CD4-positive, alpha-beta T cell treated with Interleukin-4 for 1 hour (primary cell): ENCODE data around the gene TECRL.

Experiments
- DNase-seq, 2 donors: peaks; one replicate each; pipeline ENCODE4 v3.0.0-alpha.2; 2020 to 2022

Gene TECRL

GRCh38 chr4:64409300-64409699 is at the start of gene TECRL:
TSS of gene TECRL (minus strand) at chr4:64409450. CDS start at chr4:64409351, 99 bp downstream.
- DNase-seq = no peak

GRCh38 chr4:64432674-64433073 is 23.4 kb upstream of the TECRL start:
- no peak for DNase-seq

- no peak for DNase-seq
Measured at GRCh38 chr4:64430933-64431332, 21.7 kb upstream of the TECRL start.

DNA sequence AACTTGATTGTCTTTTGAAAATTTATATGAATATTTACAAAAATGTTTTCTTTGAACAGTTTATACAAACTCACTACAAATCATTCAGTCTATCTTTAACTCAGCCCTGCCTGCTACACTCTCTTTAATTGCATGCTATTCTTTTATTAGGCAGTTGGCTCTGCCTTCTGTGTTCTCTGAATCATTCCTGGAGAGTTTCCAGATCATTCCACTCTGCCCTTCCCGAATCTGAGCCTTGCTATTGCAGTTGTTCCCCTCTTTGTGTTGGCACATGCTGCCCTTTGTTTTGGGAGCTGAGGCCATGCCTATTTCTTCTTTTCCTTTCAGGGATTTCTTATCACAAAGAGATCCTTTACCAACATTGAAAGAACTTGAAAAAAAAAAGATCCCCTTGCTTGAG is 8.7 kb upstream of the TECRL start:
- DNase-seq = no peak

DNA sequence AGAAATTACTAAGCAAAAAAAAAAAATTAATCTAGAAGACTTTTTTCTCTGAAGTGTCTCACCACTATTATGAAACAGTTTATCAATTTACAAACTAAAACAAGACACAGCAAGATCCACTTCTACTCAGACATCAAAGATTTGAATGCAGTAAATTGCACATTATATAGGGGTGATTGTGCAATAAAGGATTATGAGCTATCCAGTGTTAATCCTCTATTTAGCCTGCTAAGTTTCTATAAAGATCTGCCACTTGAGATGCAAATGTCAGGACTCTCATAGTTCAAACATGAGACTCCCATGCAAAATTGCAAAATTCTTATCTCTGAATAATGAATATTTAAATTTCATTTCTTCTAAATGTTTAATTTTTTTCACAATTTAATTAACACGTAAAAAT is 2.2 kb downstream of the TECRL start:
- DNase-seq = no peak

GRCh38 chr4:64405761-64406160 is 3.5 kb downstream of the TECRL start:
- DNase-seq = no peak

- DNase-seq = no peak
Measured at GRCh38 chr4:64402684-64403083, 6.6 kb downstream of the TECRL start.

GRCh38 chr4:64399313-64400109 is 9.7 kb downstream of the TECRL start:
- no peak for DNase-seq

GRCh38 chr4:64394469-64394868 is 14.8 kb downstream of the TECRL start:
- no peak for DNase-seq

- no peak for DNase-seq
Measured at GRCh38 chr4:64388252-64388651, 21.0 kb downstream of the TECRL start.

- no peak for DNase-seq
Measured at GRCh38 chr4:64385220-64385619, 24.0 kb downstream of the TECRL start.

DNA sequence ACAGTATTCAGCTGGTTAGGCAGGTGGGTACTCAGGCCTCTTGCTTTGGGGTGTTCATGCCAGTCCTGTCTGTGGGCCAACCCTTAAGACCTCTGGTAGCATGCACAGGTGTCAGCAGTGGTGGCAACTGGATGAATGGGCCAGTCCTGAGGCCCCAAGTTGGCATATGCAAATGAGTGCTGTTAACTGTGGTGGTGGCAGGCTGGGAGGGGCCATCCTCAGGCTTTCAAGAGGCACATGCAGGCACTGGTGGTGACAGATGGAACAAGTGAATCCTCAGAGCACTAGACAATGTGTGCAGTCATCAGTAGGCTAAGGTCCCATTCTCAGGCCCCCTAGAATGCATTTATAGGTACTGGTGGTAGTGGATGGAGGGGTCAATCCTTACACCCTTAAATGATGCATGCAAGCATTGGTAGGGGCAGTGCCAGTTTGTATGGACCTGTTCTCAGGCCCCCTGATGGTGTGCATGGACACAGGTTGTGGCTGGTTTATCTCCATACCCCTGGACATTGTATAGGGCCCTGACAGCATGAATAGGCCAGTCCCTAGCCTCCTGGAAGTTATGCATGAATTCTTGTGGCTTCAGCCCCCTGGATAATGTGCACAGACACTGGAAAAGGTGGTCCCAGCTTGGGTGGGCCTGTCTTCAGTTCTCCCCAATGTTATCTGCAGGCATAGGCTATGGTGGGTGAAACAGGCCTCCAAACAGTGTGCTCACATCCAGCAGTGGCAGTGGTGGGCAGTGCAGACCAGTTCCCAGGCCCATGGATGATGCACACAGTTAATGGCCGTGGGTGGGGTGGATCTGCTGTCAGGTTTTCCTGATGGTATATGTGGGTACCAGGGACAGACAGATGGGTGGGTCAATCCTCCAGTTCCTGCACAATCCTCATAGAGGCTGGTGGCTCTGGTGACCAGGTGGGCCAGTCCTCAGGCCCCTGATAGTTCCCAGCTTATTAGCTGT is 24.7 kb downstream of the TECRL start:
- no peak for DNase-seq

DNA sequence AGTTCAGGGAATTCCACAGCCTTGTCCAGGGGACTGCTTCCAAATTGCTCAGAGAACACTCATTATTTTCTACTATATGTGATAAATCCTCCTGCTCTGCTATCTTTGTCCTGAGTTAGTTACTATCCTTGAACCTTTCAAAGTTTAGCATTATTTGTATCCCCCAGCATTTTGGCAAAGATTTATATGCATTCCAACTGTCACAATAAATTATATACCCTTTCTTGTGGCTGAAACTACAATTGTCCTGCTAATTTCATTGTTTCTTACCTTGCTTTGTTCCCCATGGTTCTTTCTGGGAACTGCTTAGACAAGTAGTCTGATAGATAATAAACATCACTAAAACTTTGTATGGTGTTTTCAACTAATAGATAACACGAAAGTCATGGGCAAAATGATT is 40.5 kb downstream of the TECRL start:
- no peak for DNase-seq

GRCh38 chr4:64361399-64361740 is 47.9 kb downstream of the TECRL start:
- no peak for DNase-seq

- no peak for DNase-seq
Measured at GRCh38 chr4:64360664-64361398, 48.4 kb downstream of the TECRL start.

DNA sequence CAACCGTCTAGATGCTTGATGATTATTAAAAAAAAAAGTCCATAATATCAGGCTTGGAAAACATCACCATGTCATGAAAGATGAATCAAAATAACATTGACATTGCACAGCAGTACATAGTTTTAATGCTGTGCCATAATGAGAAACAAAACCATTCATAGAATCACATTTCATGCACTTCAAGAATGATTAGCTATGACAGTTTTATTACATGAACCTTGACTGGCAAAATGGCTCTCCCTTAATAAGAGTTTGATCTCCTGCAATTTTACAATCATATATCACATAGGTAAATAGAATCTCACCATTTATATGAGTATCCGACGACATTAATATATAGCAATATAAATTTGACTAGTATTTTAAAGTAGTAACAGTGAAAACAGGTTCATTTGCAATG is 49.8 kb downstream of the TECRL start:
- DNase-seq = no peak

- DNase-seq = no peak
Measured at GRCh38 chr4:64353904-64354303, 55.3 kb downstream of the TECRL start.

DNA sequence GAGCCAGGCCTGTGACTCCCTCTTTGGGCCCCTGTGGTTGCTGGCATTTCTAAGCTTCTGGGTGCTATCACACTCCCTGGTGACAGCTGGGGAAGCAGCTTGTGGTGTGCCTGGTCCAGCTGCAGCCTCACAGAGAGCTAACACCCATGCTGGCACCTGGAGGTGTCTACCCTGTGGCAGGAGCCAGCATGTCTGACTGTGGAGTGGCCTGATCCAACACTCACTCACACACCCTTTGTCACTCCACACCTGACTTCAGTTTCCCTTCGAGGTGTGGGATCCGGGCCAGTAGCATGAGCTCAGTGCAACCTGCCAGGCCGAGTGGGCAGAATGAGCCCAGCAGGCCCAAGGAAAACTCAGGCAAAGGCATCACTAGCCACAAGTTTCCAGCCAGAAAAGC is 67.5 kb downstream of the TECRL start:
- DNase-seq = no peak

DNA sequence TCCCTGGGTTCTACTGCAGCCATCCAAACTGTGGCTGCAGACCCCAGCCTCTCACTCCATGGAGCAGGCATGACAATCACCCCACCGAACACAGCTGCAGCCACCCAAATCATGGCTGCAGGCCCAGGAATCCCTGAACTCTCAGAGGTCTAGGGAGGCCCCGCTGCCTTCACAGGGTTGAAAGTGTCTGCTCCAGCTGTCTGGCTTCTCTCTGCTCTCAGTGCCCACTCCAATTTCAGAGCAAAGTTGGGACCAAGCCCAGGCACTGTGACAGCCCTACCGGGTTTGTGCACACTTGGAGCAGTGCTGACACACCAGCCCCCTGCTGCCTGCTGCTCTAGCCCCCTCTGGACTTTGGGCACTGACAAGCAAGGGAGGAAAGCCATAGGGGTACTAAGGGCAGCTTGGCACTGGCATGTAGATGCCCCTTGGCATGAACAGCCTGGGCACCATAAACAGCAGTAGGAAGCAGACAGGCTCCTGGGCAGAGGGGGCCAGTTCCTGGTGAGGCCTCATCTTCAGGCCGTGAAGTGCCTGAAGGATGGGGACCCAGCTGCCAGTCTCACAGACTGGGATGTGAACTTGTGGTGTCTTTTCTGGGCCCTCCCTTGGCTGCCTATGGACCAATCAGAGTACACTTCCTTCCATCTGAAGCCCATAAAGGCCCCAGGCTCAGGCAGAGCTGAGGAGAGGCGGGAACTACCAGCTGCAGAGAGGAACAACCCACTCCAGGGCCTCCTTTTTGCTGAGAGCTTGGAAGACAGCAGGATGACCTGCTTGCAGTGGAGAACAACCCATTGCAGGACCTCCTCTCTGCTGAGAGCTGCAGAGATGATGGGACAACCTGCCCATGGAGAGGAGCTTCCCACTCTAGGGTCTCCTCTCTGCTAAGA is 68.8 kb downstream of the TECRL start:
- DNase-seq = no peak

- no peak for DNase-seq
Measured at GRCh38 chr4:64334964-64335363, 74.3 kb downstream of the TECRL start.

DNA sequence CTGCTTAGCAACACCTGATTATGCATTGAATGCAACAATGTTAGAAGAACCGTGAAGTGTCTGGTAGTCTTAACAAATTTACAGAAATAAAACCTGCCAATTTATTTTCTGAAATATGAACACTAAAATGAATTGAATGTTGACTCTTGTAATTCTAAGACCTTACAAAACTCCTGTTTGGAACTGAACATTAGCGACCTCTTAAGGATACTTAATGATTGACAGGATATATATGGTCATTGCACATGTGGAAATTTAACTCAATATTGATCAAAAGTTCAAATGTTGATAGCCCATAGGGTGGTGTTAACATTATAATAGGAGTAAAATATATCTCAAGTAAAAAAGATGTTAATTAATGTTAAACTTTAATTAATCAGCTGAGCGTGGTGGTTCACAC is 79.1 kb downstream of the TECRL start:
- DNase-seq = no peak

DNA sequence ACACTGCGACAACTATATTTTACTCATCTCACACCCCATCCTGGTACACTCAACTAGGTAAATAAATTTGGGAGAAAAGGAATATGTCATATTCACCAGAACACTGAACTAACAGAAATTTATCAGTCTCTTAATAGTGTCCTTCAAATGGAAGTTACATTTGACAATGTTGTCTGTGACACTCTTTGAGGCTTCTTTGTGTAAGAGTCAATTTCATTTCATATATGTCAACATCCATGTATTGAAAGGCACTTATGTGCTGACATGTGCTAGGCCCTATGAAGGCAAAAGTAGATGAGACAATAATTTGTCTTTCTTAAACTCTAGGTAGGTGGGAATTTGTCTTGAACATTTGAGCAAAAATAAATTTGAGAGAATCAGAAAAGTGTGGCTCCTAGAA is 82.0 kb downstream of the TECRL start:
- DNase-seq = no peak
